Neural crest cell (in vitro differentiated cells): ENCODE results near the gene PRRX2. TPM values are rescaled to one million over a fixed set of nuclear protein-coding genes. Genes with fewer than 3 reads are reported as not detected.
A peak's percentile ranks its signal among the peaks of the same experiment; 100 is the strongest.

ENCODE experiments used
- DNase-seq: peaks from one replicate; pipeline ENCODE4 v3.0.0; 2021; ENCODE audit warnings: low read depth, mixed read lengths, low spot score
- H3K27ac Mint-ChIP-seq: one replicate; pipeline ENCODE4 v1.8.0; 2021; ENCODE audit warnings: mild to moderate bottlenecking, mixed read lengths; ENCODE audit not compliant: unreplicated experiment
- H3K27me3 Mint-ChIP-seq: 2 replicates; pipeline ENCODE4 v1.8.0; 2021; ENCODE audit warnings: low read depth, mild to moderate bottlenecking, mixed read lengths
- H3K36me3 Mint-ChIP-seq: 2 replicates; pipeline ENCODE4 v1.8.0; 2021; ENCODE audit warnings: low read depth, mild to moderate bottlenecking, mixed read lengths
- H3K4me1 Mint-ChIP-seq: 2 replicates; pipeline ENCODE4 v1.8.0; 2021; ENCODE audit warnings: mixed read lengths
- H3K4me3 Mint-ChIP-seq: one replicate; pipeline ENCODE4 v1.8.0; 2021; ENCODE audit warnings: mild to moderate bottlenecking, mixed read lengths
- H3K9me3 Mint-ChIP-seq: 2 replicates; pipeline ENCODE4 v1.8.0; 2021; ENCODE audit warnings: mixed read lengths
- total RNA-seq: library from RNA; stranded (reverse); gene quantifications from 2 replicates; pipeline ENCODE4 v1.2.1, GENCODE V29; 2021
- TF ChIP-seq, protein P1 (sequence below): fragments of 200-600 bp; sonication (generic); conservative IDR thresholded peaks from 2 replicates; pipeline ENCODE4 v1.5.0; 2021; ENCODE audit warnings: antibody characterized with exemption, mild to moderate bottlenecking

Gene PRRX2
- total RNA-seq, 1 donor from 2014 or later = 0.65 TPM

DNA sequence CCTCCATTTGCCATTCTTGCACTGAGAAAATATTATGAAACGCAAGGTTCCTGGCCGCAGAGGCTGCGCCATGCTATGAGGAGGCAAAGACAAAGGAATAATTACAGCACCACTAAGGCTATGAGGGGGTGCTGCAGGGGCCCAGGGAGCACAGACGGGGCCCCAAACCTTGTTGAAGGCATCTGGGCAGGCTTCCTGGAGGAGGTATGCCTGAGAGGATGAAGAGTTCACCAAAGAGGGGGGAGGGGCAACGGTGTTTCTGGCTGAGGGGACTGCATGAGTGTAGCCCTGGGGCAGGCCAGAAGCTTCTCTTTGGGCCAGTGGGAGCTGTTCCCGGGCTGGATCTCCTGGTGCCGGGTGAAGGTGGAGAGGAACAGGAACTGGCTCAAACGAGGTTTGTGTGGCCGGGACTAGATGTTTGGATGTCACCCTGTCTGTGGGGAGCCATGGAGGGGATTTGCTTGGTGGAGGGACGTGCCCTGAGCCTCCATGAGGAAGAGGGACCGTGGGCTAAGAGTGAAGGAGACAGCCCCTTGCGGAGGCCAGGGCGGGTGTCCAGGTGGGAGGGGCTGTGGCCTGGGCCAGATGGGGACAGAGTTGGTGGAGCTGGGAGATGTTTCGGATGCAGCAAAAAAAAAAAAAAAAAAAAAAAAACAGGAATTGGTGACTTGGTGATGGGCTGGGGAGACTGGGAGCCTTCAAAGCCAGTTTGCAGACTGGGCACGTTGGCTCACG lies 59.2 kb downstream of the PRRX2 start:
- TF ChIP-seq, protein P1, sequence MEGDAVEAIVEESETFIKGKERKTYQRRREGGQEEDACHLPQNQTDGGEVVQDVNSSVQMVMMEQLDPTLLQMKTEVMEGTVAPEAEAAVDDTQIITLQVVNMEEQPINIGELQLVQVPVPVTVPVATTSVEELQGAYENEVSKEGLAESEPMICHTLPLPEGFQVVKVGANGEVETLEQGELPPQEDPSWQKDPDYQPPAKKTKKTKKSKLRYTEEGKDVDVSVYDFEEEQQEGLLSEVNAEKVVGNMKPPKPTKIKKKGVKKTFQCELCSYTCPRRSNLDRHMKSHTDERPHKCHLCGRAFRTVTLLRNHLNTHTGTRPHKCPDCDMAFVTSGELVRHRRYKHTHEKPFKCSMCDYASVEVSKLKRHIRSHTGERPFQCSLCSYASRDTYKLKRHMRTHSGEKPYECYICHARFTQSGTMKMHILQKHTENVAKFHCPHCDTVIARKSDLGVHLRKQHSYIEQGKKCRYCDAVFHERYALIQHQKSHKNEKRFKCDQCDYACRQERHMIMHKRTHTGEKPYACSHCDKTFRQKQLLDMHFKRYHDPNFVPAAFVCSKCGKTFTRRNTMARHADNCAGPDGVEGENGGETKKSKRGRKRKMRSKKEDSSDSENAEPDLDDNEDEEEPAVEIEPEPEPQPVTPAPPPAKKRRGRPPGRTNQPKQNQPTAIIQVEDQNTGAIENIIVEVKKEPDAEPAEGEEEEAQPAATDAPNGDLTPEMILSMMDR = no peak
- H3K9me3 Mint-ChIP-seq = no peaks in the 10 kb centered on the region
- H3K27me3 Mint-ChIP-seq = peaks cover 5% of the 10 kb centered on the region
- H3K4me1 Mint-ChIP-seq = peaks cover 4% of the 10 kb centered on the region
- no peak overlapping the region for H3K4me3 Mint-ChIP-seq
- no peaks in the 10 kb centered on the region for H3K36me3 Mint-ChIP-seq
- no peak for DNase-seq
- H3K27ac Mint-ChIP-seq = no peak overlapping the region

DNA sequence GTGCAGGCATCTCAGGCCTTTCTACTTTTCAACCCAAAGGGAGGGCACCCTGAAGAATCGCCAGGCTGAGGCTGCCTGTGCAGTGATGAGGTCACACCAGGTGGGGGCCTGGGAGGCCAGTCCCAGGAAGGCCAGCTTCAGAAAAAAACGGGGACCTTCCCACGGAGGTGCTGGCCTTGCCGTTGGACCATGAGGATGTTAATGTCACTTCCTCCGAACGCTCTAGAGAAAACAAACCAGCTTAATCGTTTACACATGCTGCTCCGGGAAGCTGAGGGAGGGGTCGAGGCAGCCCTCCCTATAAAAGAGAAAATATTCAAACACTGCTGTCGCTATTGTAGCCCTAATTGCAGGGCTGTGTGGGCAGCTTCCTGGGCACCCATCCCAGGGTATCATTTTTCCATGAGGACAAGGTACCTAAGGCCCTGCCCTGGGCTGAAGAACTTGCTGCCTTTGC lies 60.4 kb downstream of the PRRX2 start:
- Mint-ChIP-seq H3K9me3 (no peaks in the 10 kb centered on the region), H3K4me1 (peaks cover 4% of the 10 kb centered on the region), H3K4me3 (no peak overlapping the region), H3K27ac (no peak overlapping the region), H3K36me3 (no peaks in the 10 kb centered on the region), H3K27me3 (peaks cover 10% of the 10 kb centered on the region)
- TF ChIP-seq, protein P1 = no peak
- DNase-seq = no peak

DNA sequence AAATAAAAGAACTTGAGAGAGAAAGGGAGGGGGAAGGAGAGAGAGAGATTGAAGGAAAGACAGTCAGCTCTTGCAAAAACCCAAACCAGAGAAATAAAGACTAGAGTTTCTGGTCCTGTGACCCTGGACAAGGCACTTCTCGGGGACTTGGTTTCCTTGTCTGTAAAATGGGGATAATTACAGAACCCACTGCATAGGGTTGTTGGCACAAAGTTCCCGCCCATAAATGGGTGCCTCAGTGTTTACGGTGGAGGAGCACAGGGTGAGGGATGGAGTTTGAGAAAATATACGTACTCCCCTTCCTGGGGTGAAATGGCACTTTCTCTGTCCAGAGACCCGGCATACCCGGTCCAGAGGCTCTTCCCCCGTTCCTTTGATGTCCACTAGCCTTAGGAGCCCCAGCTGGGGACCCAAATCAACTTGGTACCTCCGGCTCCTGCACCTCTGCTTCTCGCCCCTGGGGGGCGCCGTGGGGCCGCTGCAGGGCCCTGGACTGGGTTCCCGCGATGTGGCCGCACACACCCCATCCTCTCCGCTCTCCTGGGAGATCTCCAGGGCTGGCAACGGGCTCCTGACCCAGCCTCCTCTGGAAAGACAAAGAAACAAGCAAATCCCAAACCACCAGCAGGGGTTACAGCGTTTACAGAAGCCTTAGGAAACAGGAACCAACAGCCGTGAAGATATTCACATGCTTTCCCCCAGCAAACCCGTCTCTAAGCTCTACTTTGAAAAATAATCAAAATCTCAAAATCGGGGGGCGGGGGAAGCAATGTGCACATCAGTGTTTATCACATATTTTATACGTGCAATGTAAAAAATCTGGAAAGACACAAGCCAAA lies 61.1 kb downstream of the PRRX2 start:
- TF ChIP-seq, protein P1 = peak; percentile 89
- peak; percentile 72 for DNase-seq
- Mint-ChIP-seq H3K4me1 (peaks cover 4% of the 10 kb centered on the region), H3K27me3 (peaks cover 10% of the 10 kb centered on the region), H3K4me3 (no peak overlapping the region), H3K27ac (no peak overlapping the region), H3K9me3 (no peaks in the 10 kb centered on the region), H3K36me3 (no peaks in the 10 kb centered on the region)

DNA sequence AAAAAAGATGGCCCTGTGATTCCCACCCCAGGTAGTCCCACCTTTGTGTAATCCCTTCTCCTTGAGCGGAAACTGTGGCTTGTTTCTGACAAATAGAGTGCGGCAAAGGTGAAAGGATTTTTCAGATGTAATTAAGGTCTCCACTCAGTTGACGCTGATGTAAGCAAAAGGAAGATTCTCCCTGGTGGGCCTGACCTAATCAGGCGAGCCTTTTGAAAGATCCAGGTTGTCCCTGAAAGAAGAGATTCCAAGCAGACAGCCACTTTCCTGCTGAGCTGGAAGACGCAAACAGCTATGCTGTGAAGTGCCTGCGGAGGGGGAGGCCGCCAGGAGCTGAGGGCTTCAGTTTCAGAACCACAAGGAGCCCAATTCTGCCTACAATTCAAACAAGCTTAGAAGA lies 63.3 kb downstream of the PRRX2 start:
- no peaks in the 10 kb centered on the region for H3K36me3 Mint-ChIP-seq
- H3K27me3 Mint-ChIP-seq = peaks cover 15% of the 10 kb centered on the region
- H3K9me3 Mint-ChIP-seq = no peaks in the 10 kb centered on the region
- DNase-seq = no peak
- TF ChIP-seq, protein P1 = no peak
- H3K4me3 Mint-ChIP-seq = no peak overlapping the region
- peaks cover 4% of the 10 kb centered on the region for H3K4me1 Mint-ChIP-seq
- H3K27ac Mint-ChIP-seq = no peak overlapping the region

DNA sequence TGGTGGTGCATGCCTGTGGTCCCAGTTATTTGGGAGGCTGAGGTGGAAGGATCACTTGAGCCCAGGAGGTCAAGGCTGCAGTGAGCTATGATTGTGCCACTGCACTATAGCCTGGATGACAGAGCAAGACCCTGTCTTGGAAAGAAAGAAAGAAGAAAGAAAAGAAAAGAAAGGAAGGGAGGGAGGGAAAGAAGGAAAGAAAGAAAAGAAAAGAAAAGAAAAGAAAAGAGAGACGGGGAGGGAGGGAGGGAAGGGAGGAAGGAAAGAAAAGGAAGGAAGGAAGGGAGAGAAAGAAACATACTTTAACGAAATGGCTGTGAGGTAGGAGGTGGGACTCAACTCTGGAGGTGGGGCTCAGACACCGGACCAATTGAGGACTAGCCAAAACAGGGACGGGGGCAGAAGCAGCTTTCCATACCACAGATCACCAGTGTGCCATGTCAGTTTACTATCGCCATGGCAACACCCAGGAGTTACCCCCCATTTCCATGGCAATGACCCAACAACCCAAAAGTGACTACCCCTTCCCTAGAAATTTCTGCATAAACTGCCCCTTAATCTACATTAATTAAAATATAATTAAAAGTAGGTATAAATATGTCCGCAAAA lies 66.1 kb downstream of the PRRX2 start:
- TF ChIP-seq, protein P1 = no peak
- Mint-ChIP-seq H3K4me1 (peaks cover 4% of the 10 kb centered on the region), H3K9me3 (no peaks in the 10 kb centered on the region), H3K27ac (no peak overlapping the region), H3K27me3 (peaks cover 15% of the 10 kb centered on the region), H3K36me3 (no peaks in the 10 kb centered on the region), H3K4me3 (no peak overlapping the region)
- no peak for DNase-seq
